GM23248 (cell line): ENCODE measurements around the gene TEX10. TPM values are rescaled to one million over a fixed set of nuclear protein-coding genes. Genes with fewer than 3 reads are reported as not detected.

Experiments
- DNase-seq: peaks from one replicate; pipeline ENCODE4 v3.0.0-alpha.2; 2015
- H2AFZ ChIP-seq: fragments of 200-600 bp; sonication (generic); 2 replicates; pipeline ENCODE4 v1.6.1; 2016; ENCODE audit warnings: antibody characterized with exemption
- H3F3A ChIP-seq: fragments of 200-600 bp; sonication (generic); 2 replicates; pipeline ENCODE4 v1.6.1; 2016; ENCODE audit warnings: mild to moderate bottlenecking, antibody characterized with exemption, mixed run types; ENCODE audit not compliant: insufficient read depth
- H3K27ac ChIP-seq: fragments of 200-600 bp; sonication (generic); 2 replicates; pipeline ENCODE4 v1.5.1; 2016; ENCODE audit warnings: mild to moderate bottlenecking
- H3K27me3 ChIP-seq: fragments of 200-600 bp; sonication (generic); replicated peaks from 2 replicates; pipeline ENCODE4 v1.6.1; 2016; ENCODE audit warnings: mild to moderate bottlenecking; ENCODE audit not compliant: insufficient read depth
- H3K36me3 ChIP-seq: fragments of 200-600 bp; sonication (generic); 2 replicates; pipeline ENCODE4 v1.6.1; 2016; ENCODE audit warnings: low read depth, mild to moderate bottlenecking
- H3K4me1 ChIP-seq: fragments of 200-600 bp; sonication (generic); 2 replicates; pipeline ENCODE4 v1.6.1; 2016; ENCODE audit warnings: mild to moderate bottlenecking; ENCODE audit not compliant: insufficient read depth
- H3K4me2 ChIP-seq: fragments of 200-600 bp; sonication (generic); one replicate; pipeline ENCODE4 v1.6.1; 2016; ENCODE audit warnings: mild to moderate bottlenecking; ENCODE audit not compliant: unreplicated experiment
- H3K4me3 ChIP-seq: fragments of 200-600 bp; sonication (generic); 2 replicates; pipeline ENCODE4 v1.5.1; 2016; ENCODE audit warnings: mild to moderate bottlenecking
- H3K79me2 ChIP-seq: fragments of 200-600 bp; sonication (generic); 2 replicates; pipeline ENCODE4 v1.6.1; 2016; ENCODE audit warnings: mild to moderate bottlenecking; ENCODE audit not compliant: insufficient read depth
- H3K9ac ChIP-seq: fragments of 200-600 bp; sonication (generic); 2 replicates; pipeline ENCODE4 v1.6.1; 2016; ENCODE audit warnings: mild to moderate bottlenecking
- H3K9me2 ChIP-seq: fragments of 200-600 bp; sonication (generic); 2 replicates; pipeline ENCODE4 v1.6.1; 2016; ENCODE audit warnings: mixed run types, mild to moderate bottlenecking, moderate library complexity; ENCODE audit not compliant: insufficient read depth
- H3K9me3 ChIP-seq: fragments of 200-600 bp; sonication (generic); one replicate; pipeline ENCODE4 v1.6.1; 2017; ENCODE audit warnings: low read depth
- H4K20me1 ChIP-seq: fragments of 200-600 bp; sonication (generic); 2 replicates; pipeline ENCODE4 v1.6.0; 2016; ENCODE audit not compliant: insufficient read depth
- EZH2 ChIP-seq: fragments of 200-600 bp; sonication (generic); IDR thresholded peaks from 2 replicates; pipeline ENCODE4 v1.6.1; 2018; ENCODE audit warnings: antibody characterized with exemption, mild to moderate bottlenecking; ENCODE audit not compliant: insufficient read depth, poor library complexity, severe bottlenecking
- EZH2phosphoT487 ChIP-seq: fragments of 200-600 bp; sonication (generic); IDR thresholded peaks from 2 replicates; pipeline ENCODE4 v1.6.1; 2018; ENCODE audit warnings: antibody characterized with exemption, moderate library complexity, mild to moderate bottlenecking, low read depth; ENCODE audit not compliant: insufficient read depth
- WGBS, 2 experiments: methylation state at CpG; one replicate each; pipeline ENCODE4 v1.1.6; 2015 to 2017; ENCODE audit warnings: low lambda C conversion rate in 2 of 2, low coverage in 1 of 2; ENCODE audit errors: missing lambda C conversion rate in 2 of 2; 5-methylcytosine and 5-hydroxymethylcytosine counted together
- in situ Hi-C: fragments of 300-500 bp; cut with MboI; formaldehyde crosslinking; loops from 2 replicates; pipeline ENCODE4 v1.15.0; 2020
- polyA plus RNA-seq: library from polyadenylated mRNA; unstranded; fragments of >200 nt; fragmentation: Nextera tagmentation; extraction: Ambion mirVana; gene quantifications from 2 replicates; pipeline ENCODE4 v1.2.1, GENCODE V29; 2016
- total RNA-seq: library from RNA; depleted of rRNA; stranded (reverse); fragments of >200 nt; shearing (Covaris generic); gene quantifications from 2 replicates; pipeline ENCODE4 v1.2.3, GENCODE V29; 2014

TEX10 gene
- total and polyA plus RNA-seq, 2 experiments from 2014 or later, result 19.6 to 30.9 TPM

GRCh38 chr9:100354121-100354800, 1.5 kb upstream of the TEX10 start:
- Histone ChIP-seq H4K20me1 (peaks cover 9% of the 10 kb centered on the region; the same call in 1 of the 2 replicates), H3K4me3 (no peak overlapping the region), H3K27ac (no peak overlapping the region), H3K4me1 (peaks cover 17% of the 10 kb centered on the region), H3K9me3 (no peaks in the 10 kb centered on the region), H3F3A (no peaks in the 10 kb centered on the region), H2AFZ (no peak overlapping the region), H3K79me2 (peaks cover 34% of the 10 kb centered on the region), H3K9me2 (no peaks in the 10 kb centered on the region), H3K27me3 (no peaks in the 10 kb centered on the region), H3K36me3 (no peaks in the 10 kb centered on the region), H3K4me2 (no peak overlapping the region), H3K9ac (no peak overlapping the region)
- TF ChIP-seq EZH2, result no peak
- no peak for TF ChIP-seq EZH2phosphoT487
- 94 to 96% methylated on average over 2 of the region's 2 CpGs for WGBS, 2 experiments
- DNase-seq, result peak; percentile 3
- in situ Hi-C loops, result no loop called here

- WGBS, 2 experiments, result 0 to 1% methylated on average over 38 to 40 of the region's 43 CpGs
- peak overlapping the region; percentile 96 for H3K4me3 ChIP-seq
- H2AFZ ChIP-seq, result peak overlapping the region; percentile 97
- in situ Hi-C loops, result no loop called here
- no peaks in the 10 kb centered on the region for H3K9me2 ChIP-seq
- H3K36me3 ChIP-seq, result no peaks in the 10 kb centered on the region
- peak overlapping the region; percentile 68 for H3K27ac ChIP-seq
- H3K9me3 ChIP-seq, result no peaks in the 10 kb centered on the region
- peaks cover 11% of the 10 kb centered on the region; the same call in 1 of the 2 replicates for H3F3A ChIP-seq
- DNase-seq, result peak; percentile 70
- H3K4me1 ChIP-seq, result peaks cover 21% of the 10 kb centered on the region
- H4K20me1 ChIP-seq, result peaks cover 9% of the 10 kb centered on the region; the same call in 1 of the 2 replicates
- TF ChIP-seq EZH2 (no peak), EZH2phosphoT487 (no peak)
- H3K27me3 ChIP-seq, result no peaks in the 10 kb centered on the region
- H3K79me2 ChIP-seq, result peaks cover 53% of the 10 kb centered on the region
- peak overlapping the region; percentile 84 for H3K4me2 ChIP-seq
- H3K9ac ChIP-seq, result peak overlapping the region; percentile 88
Observed at GRCh38 chr9:100352201-100352726, 478 bp downstream of the TEX10 start.

GRCh38 chr9:100351508-100351907, 1.2 kb downstream of the TEX10 start:
- no peaks in the 10 kb centered on the region for H3K9me2 ChIP-seq
- H3K4me2 ChIP-seq, result peak overlapping the region; percentile 84
- H3K27ac ChIP-seq, result peak overlapping the region; percentile 68; the same call in 1 of the 2 replicates
- peak overlapping the region; percentile 88 for H3K9ac ChIP-seq
- H3F3A ChIP-seq, result peaks cover 18% of the 10 kb centered on the region
- DNase-seq, result peak; percentile 3
- peaks cover 28% of the 10 kb centered on the region for H3K4me1 ChIP-seq
- H4K20me1 ChIP-seq, result peaks cover 9% of the 10 kb centered on the region; the same call in 1 of the 2 replicates
- WGBS, 2 experiments, result 5 to 7% methylated on average over 5 of the region's 5 CpGs
- H3K36me3 ChIP-seq, result no peaks in the 10 kb centered on the region
- H3K4me3 ChIP-seq, result peak overlapping the region; percentile 96
- in situ Hi-C loops, result no loop called here
- no peaks in the 10 kb centered on the region for H3K9me3 ChIP-seq
- H2AFZ ChIP-seq, result peak overlapping the region; percentile 97
- TF ChIP-seq EZH2phosphoT487 (no peak), EZH2 (no peak)
- H3K27me3 ChIP-seq, result no peaks in the 10 kb centered on the region
- H3K79me2 ChIP-seq, result peaks cover 61% of the 10 kb centered on the region

GRCh38 chr9:100350188-100350587, 2.6 kb downstream of the TEX10 start:
- Histone ChIP-seq H3F3A (peaks cover 32% of the 10 kb centered on the region), H3K4me1 (peaks cover 35% of the 10 kb centered on the region), H3K27me3 (no peaks in the 10 kb centered on the region), H4K20me1 (peaks cover 9% of the 10 kb centered on the region; the same call in 1 of the 2 replicates), H3K9me3 (no peaks in the 10 kb centered on the region), H3K9ac (no peak overlapping the region), H3K4me3 (peak overlapping the region; percentile 33), H3K9me2 (no peaks in the 10 kb centered on the region), H3K36me3 (peaks cover 6% of the 10 kb centered on the region), H3K27ac (no peak overlapping the region), H3K79me2 (peaks cover 74% of the 10 kb centered on the region), H2AFZ (no peak overlapping the region), H3K4me2 (peak overlapping the region; percentile 13)
- no peak for TF ChIP-seq EZH2
- no peak for TF ChIP-seq EZH2phosphoT487
- DNase-seq, result peak; percentile 8
- in situ Hi-C loops, result no loop called here
- 98 to 100% methylated on average over 1 of the region's 1 CpG for WGBS, 2 experiments
